GM10266 (cell line): ENCODE data around the gene PLEKHA5.

Experiments
- DNase-seq: peaks from one replicate; pipeline ENCODE4 v3.0.0; 2012; ENCODE audit errors: extremely low spot score
- TF ChIP-seq, protein P1 (sequence below): IDR thresholded peaks from 2 replicates; pipeline ENCODE4 v1.5.1; 2012; ENCODE audit warnings: mild to moderate bottlenecking, low read depth; ENCODE audit not compliant: control insufficient read depth, insufficient read depth; ENCODE audit errors: missing control alignments

The PLEKHA5 gene

GRCh38 chr12:19140381-19141236 is 11.1 kb downstream of the PLEKHA5 start:
- TF ChIP-seq, protein P1, sequence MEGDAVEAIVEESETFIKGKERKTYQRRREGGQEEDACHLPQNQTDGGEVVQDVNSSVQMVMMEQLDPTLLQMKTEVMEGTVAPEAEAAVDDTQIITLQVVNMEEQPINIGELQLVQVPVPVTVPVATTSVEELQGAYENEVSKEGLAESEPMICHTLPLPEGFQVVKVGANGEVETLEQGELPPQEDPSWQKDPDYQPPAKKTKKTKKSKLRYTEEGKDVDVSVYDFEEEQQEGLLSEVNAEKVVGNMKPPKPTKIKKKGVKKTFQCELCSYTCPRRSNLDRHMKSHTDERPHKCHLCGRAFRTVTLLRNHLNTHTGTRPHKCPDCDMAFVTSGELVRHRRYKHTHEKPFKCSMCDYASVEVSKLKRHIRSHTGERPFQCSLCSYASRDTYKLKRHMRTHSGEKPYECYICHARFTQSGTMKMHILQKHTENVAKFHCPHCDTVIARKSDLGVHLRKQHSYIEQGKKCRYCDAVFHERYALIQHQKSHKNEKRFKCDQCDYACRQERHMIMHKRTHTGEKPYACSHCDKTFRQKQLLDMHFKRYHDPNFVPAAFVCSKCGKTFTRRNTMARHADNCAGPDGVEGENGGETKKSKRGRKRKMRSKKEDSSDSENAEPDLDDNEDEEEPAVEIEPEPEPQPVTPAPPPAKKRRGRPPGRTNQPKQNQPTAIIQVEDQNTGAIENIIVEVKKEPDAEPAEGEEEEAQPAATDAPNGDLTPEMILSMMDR, result no peak
- DNase-seq, result no peak

GRCh38 chr12:19142499-19142898 is 13.0 kb downstream of the PLEKHA5 start:
- TF ChIP-seq, protein P1, result no peak
- DNase-seq, result no peak

- TF ChIP-seq, protein P1, result no peak
- DNase-seq, result no peak
Measured at GRCh38 chr12:19144287-19144686, 14.8 kb downstream of the PLEKHA5 start.

DNA sequence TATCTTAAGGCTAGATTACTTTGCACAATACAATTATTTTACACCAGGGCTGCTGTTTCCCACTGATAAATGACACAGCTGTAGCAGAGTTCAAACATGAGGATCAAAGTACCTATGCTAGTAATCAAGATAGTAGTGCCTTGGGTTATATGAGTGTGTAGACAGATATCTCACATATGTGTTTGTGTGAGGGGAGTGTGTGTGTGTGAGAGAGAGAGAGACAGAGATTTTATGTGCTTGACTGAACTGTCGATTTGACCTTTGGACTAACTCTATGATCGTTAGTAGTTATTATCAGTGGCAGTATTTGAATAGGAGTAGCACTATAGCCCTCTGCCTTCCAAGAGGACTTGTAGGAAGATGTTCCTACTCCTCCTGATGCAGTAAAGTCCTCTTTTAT is 15.5 kb downstream of the PLEKHA5 start:
- DNase-seq, result no peak
- TF ChIP-seq, protein P1, result no peak

DNA sequence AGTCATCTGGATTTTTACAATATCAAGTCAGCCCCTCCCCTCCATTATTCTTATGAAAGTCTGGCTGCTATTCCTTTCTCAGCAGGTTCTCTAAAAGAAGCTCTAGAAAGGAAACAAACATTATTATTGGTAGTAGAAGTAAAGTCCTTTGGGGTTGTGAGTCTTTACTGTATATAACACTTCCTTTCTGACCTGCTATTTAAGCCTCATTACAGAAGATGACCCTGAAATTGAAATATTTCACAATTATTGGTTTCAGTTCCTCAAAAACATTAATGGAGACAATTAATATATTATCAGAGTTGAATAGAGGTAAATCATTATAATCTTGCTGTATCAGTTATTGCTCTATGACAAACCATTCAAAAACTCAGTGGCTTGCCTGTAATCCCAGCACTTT is 19.3 kb downstream of the PLEKHA5 start:
- no peak for DNase-seq
- TF ChIP-seq, protein P1, result no peak

DNA sequence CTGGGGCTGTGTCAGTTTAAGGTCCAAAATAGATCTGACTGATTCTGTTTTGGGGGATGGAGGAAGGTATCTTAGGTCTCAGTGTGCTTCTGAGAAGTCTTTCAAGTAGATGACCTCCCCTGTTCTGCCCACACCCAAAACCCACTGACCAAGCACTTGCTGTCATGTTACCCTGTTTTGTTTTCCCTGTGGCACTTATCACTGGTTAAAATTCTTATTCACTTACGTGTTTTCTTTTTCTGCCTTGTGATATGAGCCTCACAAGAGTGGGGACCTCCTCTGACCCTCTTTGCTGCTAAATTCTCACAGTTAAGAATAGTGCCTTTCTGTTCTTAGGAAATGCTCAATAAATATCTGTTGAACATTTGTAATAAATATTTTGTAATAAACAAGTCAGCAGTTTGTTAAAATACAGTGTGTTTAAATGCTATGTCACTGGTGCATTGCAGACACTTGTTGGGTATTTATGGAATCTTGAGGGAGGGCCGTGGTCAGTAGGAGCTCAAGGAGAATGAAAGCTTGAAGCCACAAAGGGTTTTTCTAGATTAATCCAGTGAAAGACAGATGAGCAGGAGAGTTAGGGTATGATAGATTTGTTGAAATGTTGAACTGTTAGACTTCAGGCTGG is 20.9 kb downstream of the PLEKHA5 start:
- TF ChIP-seq, protein P1, result no peak
- DNase-seq, result no peak

GRCh38 chr12:19151298-19151697 is 21.8 kb downstream of the PLEKHA5 start:
- no peak for DNase-seq
- TF ChIP-seq, protein P1, result no peak
